ENCODE data around the gene KYAT1. TPM values are rescaled to one million over a fixed set of nuclear protein-coding genes. Genes with fewer than 3 reads are reported as not detected.

KYAT1 gene
- total and polyA plus RNA-seq, 2 of the 13 experiments (the other 11 are each of a cell fraction or from before 2014, with no cell fraction given): 9.2 to 46.5 TPM

GRCh38 chr9:128863647-128864046, 18.1 kb downstream of the KYAT1 start (continued):
- TF ChIP-seq, protein P1, sequence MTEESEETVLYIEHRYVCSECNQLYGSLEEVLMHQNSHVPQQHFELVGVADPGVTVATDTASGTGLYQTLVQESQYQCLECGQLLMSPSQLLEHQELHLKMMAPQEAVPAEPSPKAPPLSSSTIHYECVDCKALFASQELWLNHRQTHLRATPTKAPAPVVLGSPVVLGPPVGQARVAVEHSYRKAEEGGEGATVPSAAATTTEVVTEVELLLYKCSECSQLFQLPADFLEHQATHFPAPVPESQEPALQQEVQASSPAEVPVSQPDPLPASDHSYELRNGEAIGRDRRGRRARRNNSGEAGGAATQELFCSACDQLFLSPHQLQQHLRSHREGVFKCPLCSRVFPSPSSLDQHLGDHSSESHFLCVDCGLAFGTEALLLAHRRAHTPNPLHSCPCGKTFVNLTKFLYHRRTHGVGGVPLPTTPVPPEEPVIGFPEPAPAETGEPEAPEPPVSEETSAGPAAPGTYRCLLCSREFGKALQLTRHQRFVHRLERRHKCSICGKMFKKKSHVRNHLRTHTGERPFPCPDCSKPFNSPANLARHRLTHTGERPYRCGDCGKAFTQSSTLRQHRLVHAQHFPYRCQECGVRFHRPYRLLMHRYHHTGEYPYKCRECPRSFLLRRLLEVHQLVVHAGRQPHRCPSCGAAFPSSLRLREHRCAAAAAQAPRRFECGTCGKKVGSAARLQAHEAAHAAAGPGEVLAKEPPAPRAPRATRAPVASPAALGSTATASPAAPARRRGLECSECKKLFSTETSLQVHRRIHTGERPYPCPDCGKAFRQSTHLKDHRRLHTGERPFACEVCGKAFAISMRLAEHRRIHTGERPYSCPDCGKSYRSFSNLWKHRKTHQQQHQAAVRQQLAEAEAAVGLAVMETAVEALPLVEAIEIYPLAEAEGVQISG (CRISPR knock-in tag; IDR thresholded peaks at IDR 0.05): peak; percentile 40; the same call in 1 of the 2 replicates
- TF ChIP-seq DPF2 (CRISPR knock-in tag; IDR thresholded peaks at IDR 0.05; ENCODE audit: borderline replicate concordance, low read depth) (no peak), DDIT3 (CRISPR knock-in tag; IDR thresholded peaks at IDR 0.05) (no peak), SP2 (CRISPR knock-in tag; IDR thresholded peaks at IDR 0.05) (no peak), CSRNP1 (CRISPR knock-in tag; IDR thresholded peaks at IDR 0.05) (no peak), ZNF724P (CRISPR knock-in tag; IDR thresholded peaks at IDR 0.05; ENCODE audit: borderline replicate concordance) (no peak), ZNF546 (CRISPR knock-in tag; conservative IDR thresholded peaks at IDR 0.05) (no peak), MXD4 (CRISPR knock-in tag; IDR thresholded peaks at IDR 0.05) (0 out of 2 replicates have a peak, but pooled peaks have one; percentile 31), PTBP1 (IDR thresholded peaks at IDR 0.05; ENCODE audit: low read depth, low read length, poor library complexity, severe bottlenecking) (no peak), MAFG (CRISPR knock-in tag; IDR thresholded peaks at IDR 0.05) (no peak), ERF (CRISPR knock-in tag; IDR thresholded peaks at IDR 0.05) (0 out of 2 replicates have a peak, but pooled peaks have one; percentile 68), RFXANK (CRISPR knock-in tag; IDR thresholded peaks at IDR 0.05) (no peak), RAD21 (CRISPR knock-in tag; IDR thresholded peaks at IDR 0.05) (peak; percentile 99), TARDBP (CRISPR knock-in tag; IDR thresholded peaks at IDR 0.05) (peak; percentile 66; the same call in 1 of the 2 replicates), ZNF335 (CRISPR knock-in tag; IDR thresholded peaks at IDR 0.05) (no peak), THAP11 (CRISPR knock-in tag; IDR thresholded peaks at IDR 0.05) (no peak), ZNF614 (CRISPR knock-in tag; IDR thresholded peaks at IDR 0.05; ENCODE audit: borderline replicate concordance) (no peak; the same call in 1 of the 2 replicates), SRF (IDR thresholded peaks at IDR 0.05; ENCODE audit: low read depth, low read length) (no peak), ZNF205 (CRISPR knock-in tag; IDR thresholded peaks at IDR 0.05) (no peak)
- TF ChIP-seq, protein P2, sequence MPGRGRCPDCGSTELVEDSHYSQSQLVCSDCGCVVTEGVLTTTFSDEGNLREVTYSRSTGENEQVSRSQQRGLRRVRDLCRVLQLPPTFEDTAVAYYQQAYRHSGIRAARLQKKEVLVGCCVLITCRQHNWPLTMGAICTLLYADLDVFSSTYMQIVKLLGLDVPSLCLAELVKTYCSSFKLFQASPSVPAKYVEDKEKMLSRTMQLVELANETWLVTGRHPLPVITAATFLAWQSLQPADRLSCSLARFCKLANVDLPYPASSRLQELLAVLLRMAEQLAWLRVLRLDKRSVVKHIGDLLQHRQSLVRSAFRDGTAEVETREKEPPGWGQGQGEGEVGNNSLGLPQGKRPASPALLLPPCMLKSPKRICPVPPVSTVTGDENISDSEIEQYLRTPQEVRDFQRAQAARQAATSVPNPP (CRISPR knock-in tag; IDR thresholded peaks at IDR 0.05): no peak
- TF ChIP-seq, protein P3, sequence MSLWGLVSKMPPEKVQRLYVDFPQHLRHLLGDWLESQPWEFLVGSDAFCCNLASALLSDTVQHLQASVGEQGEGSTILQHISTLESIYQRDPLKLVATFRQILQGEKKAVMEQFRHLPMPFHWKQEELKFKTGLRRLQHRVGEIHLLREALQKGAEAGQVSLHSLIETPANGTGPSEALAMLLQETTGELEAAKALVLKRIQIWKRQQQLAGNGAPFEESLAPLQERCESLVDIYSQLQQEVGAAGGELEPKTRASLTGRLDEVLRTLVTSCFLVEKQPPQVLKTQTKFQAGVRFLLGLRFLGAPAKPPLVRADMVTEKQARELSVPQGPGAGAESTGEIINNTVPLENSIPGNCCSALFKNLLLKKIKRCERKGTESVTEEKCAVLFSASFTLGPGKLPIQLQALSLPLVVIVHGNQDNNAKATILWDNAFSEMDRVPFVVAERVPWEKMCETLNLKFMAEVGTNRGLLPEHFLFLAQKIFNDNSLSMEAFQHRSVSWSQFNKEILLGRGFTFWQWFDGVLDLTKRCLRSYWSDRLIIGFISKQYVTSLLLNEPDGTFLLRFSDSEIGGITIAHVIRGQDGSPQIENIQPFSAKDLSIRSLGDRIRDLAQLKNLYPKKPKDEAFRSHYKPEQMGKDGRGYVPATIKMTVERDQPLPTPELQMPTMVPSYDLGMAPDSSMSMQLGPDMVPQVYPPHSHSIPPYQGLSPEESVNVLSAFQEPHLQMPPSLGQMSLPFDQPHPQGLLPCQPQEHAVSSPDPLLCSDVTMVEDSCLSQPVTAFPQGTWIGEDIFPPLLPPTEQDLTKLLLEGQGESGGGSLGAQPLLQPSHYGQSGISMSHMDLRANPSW (CRISPR knock-in tag; IDR thresholded peaks at IDR 0.05; ENCODE audit: borderline replicate concordance): no peak
